ENCODE measurements around the gene TACO1. TPM values are rescaled to one million over a fixed set of nuclear protein-coding genes. Genes with fewer than 3 reads are reported as not detected.
A peak's percentile ranks its signal among the peaks of the same experiment; 100 is the strongest.

The TACO1 gene
- total RNA-seq, 1 donor from 2014 or later: 19.5 TPM

DNA sequence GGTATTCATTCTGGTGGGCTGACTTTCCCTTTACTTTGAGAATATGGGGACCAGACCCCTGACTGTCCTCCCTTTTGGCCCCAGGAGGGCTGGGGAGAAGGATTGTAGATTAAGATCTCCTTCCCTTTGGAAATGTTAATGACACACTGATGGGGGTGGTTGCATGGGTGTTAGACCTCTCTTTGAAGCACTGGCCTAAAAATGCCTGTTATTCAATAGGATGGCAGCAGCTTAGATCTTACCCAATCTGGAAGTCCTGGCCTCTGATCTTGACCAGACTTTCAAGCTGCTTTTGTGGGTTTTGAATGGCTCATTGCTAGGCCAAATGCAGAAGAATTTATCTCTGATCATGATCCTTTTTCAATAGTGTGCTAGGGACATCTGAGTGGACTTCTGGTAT is 47.2 kb downstream of the TACO1 start:
- FAIRE-seq: no peak

DNA sequence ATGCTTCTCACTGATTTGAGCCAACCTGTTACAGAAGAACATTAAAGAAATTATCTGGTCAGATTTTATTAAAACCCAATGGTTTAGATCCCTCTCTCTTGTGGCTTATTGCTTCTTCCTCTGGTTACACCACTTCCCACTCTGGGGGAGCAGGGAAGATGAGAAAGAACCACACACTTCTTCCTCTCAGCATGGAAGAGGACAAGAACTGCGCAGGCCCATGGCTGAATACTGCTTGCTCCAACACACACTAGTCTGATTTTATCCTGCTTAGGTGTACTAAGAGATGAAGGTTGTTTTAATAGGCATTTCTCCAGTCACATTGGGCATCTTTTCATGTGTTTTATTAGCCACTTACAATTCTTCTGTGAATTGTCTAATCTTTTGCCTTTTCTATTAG is 49.1 kb downstream of the TACO1 start:
- DNase-seq (ENCODE audit: low read depth) (no peak), FAIRE-seq (no peak)
- H3K27me3 ChIP-seq (ENCODE audit: insufficient read depth, low read length): no peaks in the 10 kb centered on the region
- Mint-ChIP-seq H3K9me3 (ENCODE audit: unreplicated experiment) (no peaks in the 10 kb centered on the region), H3K36me3 (ENCODE audit: low read depth, unreplicated experiment) (peaks cover 17% of the 10 kb centered on the region), H3K27ac (ENCODE audit: unreplicated experiment) (no peak overlapping the region), H3K4me3 (ENCODE audit: unreplicated experiment) (no peak overlapping the region), H3K27me3 (ENCODE audit: low read depth, unreplicated experiment) (no peaks in the 10 kb centered on the region), H3K4me1 (ENCODE audit: low read depth, unreplicated experiment) (peaks cover 32% of the 10 kb centered on the region)
- peaks cover 20% of the 10 kb centered on the region for H3K4me1 ChIP-seq (ENCODE audit: insufficient read depth, low read length)
- no peaks in the 10 kb centered on the region for H3K9me3 ChIP-seq (ENCODE audit: insufficient read depth, low read depth, low read length)
- H3K9ac ChIP-seq (ENCODE audit: low read length): no peak overlapping the region
- no peak overlapping the region for H3K4me2 ChIP-seq (ENCODE audit: low read length)
- peaks cover 10% of the 10 kb centered on the region for H3K36me3 ChIP-seq (ENCODE audit: insufficient read depth, low read length)
- no peak overlapping the region for H2AFZ ChIP-seq (ENCODE audit: low read depth, low read length)
- no peaks in the 10 kb centered on the region for H3K79me2 ChIP-seq (ENCODE audit: insufficient read depth, low read length)
- no peak overlapping the region for H3K27ac ChIP-seq (ENCODE audit: low read depth, low read length)
- H4K20me1 ChIP-seq (ENCODE audit: insufficient read depth, low read length): peaks cover 30% of the 10 kb centered on the region
- H3K4me3 ChIP-seq (ENCODE audit: insufficient read depth, low read depth, low read length): no peak overlapping the region
- TF ChIP-seq EZH2 (IDR thresholded peaks at IDR 0.05; ENCODE audit: insufficient read depth, low read length): no peak
- TF ChIP-seq, protein P1, sequence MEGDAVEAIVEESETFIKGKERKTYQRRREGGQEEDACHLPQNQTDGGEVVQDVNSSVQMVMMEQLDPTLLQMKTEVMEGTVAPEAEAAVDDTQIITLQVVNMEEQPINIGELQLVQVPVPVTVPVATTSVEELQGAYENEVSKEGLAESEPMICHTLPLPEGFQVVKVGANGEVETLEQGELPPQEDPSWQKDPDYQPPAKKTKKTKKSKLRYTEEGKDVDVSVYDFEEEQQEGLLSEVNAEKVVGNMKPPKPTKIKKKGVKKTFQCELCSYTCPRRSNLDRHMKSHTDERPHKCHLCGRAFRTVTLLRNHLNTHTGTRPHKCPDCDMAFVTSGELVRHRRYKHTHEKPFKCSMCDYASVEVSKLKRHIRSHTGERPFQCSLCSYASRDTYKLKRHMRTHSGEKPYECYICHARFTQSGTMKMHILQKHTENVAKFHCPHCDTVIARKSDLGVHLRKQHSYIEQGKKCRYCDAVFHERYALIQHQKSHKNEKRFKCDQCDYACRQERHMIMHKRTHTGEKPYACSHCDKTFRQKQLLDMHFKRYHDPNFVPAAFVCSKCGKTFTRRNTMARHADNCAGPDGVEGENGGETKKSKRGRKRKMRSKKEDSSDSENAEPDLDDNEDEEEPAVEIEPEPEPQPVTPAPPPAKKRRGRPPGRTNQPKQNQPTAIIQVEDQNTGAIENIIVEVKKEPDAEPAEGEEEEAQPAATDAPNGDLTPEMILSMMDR (IDR thresholded peaks at IDR 0.05; ENCODE audit: insufficient read depth, low read depth, low read length): no peak

More for the DNA sequence above, 47.2 kb downstream of the TACO1 start:
- Histone ChIP-seq H3K4me3 (ENCODE audit: insufficient read depth, low read depth, low read length) (no peak overlapping the region), H3K4me2 (ENCODE audit: low read length) (peak overlapping the region; percentile 58), H4K20me1 (ENCODE audit: insufficient read depth, low read length) (peaks cover 30% of the 10 kb centered on the region), H3K4me1 (ENCODE audit: insufficient read depth, low read length) (peaks cover 20% of the 10 kb centered on the region), H3K79me2 (ENCODE audit: insufficient read depth, low read length) (no peaks in the 10 kb centered on the region), H3K9me3 (ENCODE audit: insufficient read depth, low read depth, low read length) (no peaks in the 10 kb centered on the region), H3K27me3 (ENCODE audit: insufficient read depth, low read length) (no peaks in the 10 kb centered on the region), H2AFZ (ENCODE audit: low read depth, low read length) (no peak overlapping the region), H3K9ac (ENCODE audit: low read length) (no peak overlapping the region), H3K36me3 (ENCODE audit: insufficient read depth, low read length) (peaks cover 6% of the 10 kb centered on the region), H3K27ac (ENCODE audit: low read depth, low read length) (no peak overlapping the region)
- Mint-ChIP-seq H3K4me3 (ENCODE audit: unreplicated experiment) (peak overlapping the region; percentile 30), H3K36me3 (ENCODE audit: low read depth, unreplicated experiment) (peaks cover 16% of the 10 kb centered on the region), H3K4me1 (ENCODE audit: low read depth, unreplicated experiment) (peaks cover 32% of the 10 kb centered on the region), H3K9me3 (ENCODE audit: unreplicated experiment) (no peaks in the 10 kb centered on the region), H3K27me3 (ENCODE audit: low read depth, unreplicated experiment) (no peaks in the 10 kb centered on the region), H3K27ac (ENCODE audit: unreplicated experiment) (peak overlapping the region; percentile 55)
- TF ChIP-seq EZH2 (IDR thresholded peaks at IDR 0.05; ENCODE audit: insufficient read depth, low read length): no peak
- TF ChIP-seq, protein P1 (IDR thresholded peaks at IDR 0.05; ENCODE audit: insufficient read depth, low read depth, low read length): no peak
- DNase-seq (ENCODE audit: low read depth): peak; percentile 13

DNA sequence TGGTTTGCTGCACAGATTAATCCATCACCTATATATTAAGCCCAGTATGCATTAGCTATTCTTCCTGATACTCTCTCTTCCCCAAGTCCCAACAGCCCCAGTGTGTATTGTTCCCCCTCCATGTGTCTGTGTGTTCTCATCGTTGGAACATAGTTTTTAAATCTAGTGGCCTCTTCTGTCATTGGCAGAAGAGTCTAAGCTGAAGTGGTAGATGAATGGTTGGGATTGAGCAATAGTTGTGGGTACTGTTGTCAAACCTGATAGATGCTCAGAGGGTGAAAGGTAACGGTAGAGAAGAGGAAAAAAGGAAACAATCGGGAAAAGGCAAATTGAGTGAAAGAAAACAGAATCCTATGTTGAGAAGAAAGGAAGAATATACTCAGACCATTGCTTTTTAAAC is 51.4 kb downstream of the TACO1 start:
- no peak for FAIRE-seq
- H3K36me3 Mint-ChIP-seq (ENCODE audit: low read depth, unreplicated experiment): peaks cover 17% of the 10 kb centered on the region

More for the DNA sequence above, 51.4 kb downstream of the TACO1 start:
- H3K9me3 Mint-ChIP-seq (ENCODE audit: unreplicated experiment): no peaks in the 10 kb centered on the region
- H3K9ac ChIP-seq (ENCODE audit: low read length): no peak overlapping the region
- peaks cover 12% of the 10 kb centered on the region for H3K4me1 Mint-ChIP-seq (ENCODE audit: low read depth, unreplicated experiment)
- H3K27ac ChIP-seq (ENCODE audit: low read depth, low read length): no peak overlapping the region
- H3K4me3 Mint-ChIP-seq (ENCODE audit: unreplicated experiment): no peak overlapping the region
- H3K27me3 ChIP-seq (ENCODE audit: insufficient read depth, low read length): no peaks in the 10 kb centered on the region
- DNase-seq (ENCODE audit: low read depth): peak; percentile 20
- peaks cover 17% of the 10 kb centered on the region for H4K20me1 ChIP-seq (ENCODE audit: insufficient read depth, low read length)
- H2AFZ ChIP-seq (ENCODE audit: low read depth, low read length): no peak overlapping the region
- no peak overlapping the region for H3K4me2 ChIP-seq (ENCODE audit: low read length)
- TF ChIP-seq, protein P1 (IDR thresholded peaks at IDR 0.05; ENCODE audit: insufficient read depth, low read depth, low read length): no peak
- no peak for TF ChIP-seq EZH2 (IDR thresholded peaks at IDR 0.05; ENCODE audit: insufficient read depth, low read length)
- H3K9me3 ChIP-seq (ENCODE audit: insufficient read depth, low read depth, low read length): no peaks in the 10 kb centered on the region
- H3K4me1 ChIP-seq (ENCODE audit: insufficient read depth, low read length): peaks cover 11% of the 10 kb centered on the region
- H3K27me3 Mint-ChIP-seq (ENCODE audit: low read depth, unreplicated experiment): no peaks in the 10 kb centered on the region
- peaks cover 10% of the 10 kb centered on the region for H3K36me3 ChIP-seq (ENCODE audit: insufficient read depth, low read length)
- H3K27ac Mint-ChIP-seq (ENCODE audit: unreplicated experiment): no peak overlapping the region
- H3K79me2 ChIP-seq (ENCODE audit: insufficient read depth, low read length): no peaks in the 10 kb centered on the region
- H3K4me3 ChIP-seq (ENCODE audit: insufficient read depth, low read depth, low read length): no peak overlapping the region

All from astrocyte (in vitro differentiated cells and primary cell).